Activated CD4-positive, alpha-beta memory T cell treated with anti-CD3 and anti-CD28 coated beads for 36 hours (primary cell): Measurements from ENCODE around the gene PPIP5K1. TPM values are rescaled to one million over a fixed set of nuclear protein-coding genes. Genes with fewer than 3 reads are reported as not detected.
A peak's percentile ranks its signal among the peaks of the same experiment; 100 is the strongest.
"Not testable (repeated sequence)": the region's sequence is repeated elsewhere in the genome, so short reads cannot be mapped to it uniquely, and the experiment has no call there.

ENCODE experiments used
- CTCF ChIA-PET: fragments of 350-600 bp; sonication (Branson Sonifier 250); formaldehyde crosslinking; loops from one replicate; lab custom pipeline; 2021; ENCODE audit warnings: antibody characterized with exemption, inconsistent platforms; lab: Charles Lee
- POLR2A ChIA-PET: fragments of 350-600 bp; sonication (Branson Sonifier 250); formaldehyde crosslinking; loops from one replicate; lab custom pipeline; 2021; ENCODE audit warnings: antibody characterized with exemption; lab: Charles Lee
- DNase-seq: peaks from one replicate; pipeline ENCODE4 v3.0.0-alpha.2; 2020
- H3K27ac Mint-ChIP-seq: one replicate; pipeline ENCODE4 v1.8.0; 2021; ENCODE audit warnings: mixed read lengths
- H3K27me3 Mint-ChIP-seq: one replicate; pipeline ENCODE4 v1.8.0; 2021; ENCODE audit warnings: mixed read lengths
- H3K36me3 Mint-ChIP-seq: one replicate; pipeline ENCODE4 v1.8.0; 2021; ENCODE audit warnings: mixed read lengths
- H3K4me1 Mint-ChIP-seq: one replicate; pipeline ENCODE4 v1.8.0; 2021; ENCODE audit warnings: low read depth, mixed read lengths
- H3K4me3 Mint-ChIP-seq: one replicate; pipeline ENCODE4 v1.8.0; 2021; ENCODE audit warnings: mild to moderate bottlenecking, mixed read lengths
- H3K9me3 Mint-ChIP-seq: one replicate; pipeline ENCODE4 v1.8.0; 2021; ENCODE audit warnings: mixed read lengths
- intact Hi-C: fragments of 100-400 bp; cut with micrococcal nuclease; formaldehyde crosslinking; loops from one replicate; pipeline ENCODE4 v1.15.1; 2023
- total RNA-seq, 2 experiments: library from RNA; stranded (reverse); gene quantifications; one replicate each; pipeline ENCODE4 v1.2.3, GENCODE V29; 2021

Gene PPIP5K1
- total RNA-seq, 2 experiments from 2014 or later: 38.6 to 44.2 TPM

DNA sequence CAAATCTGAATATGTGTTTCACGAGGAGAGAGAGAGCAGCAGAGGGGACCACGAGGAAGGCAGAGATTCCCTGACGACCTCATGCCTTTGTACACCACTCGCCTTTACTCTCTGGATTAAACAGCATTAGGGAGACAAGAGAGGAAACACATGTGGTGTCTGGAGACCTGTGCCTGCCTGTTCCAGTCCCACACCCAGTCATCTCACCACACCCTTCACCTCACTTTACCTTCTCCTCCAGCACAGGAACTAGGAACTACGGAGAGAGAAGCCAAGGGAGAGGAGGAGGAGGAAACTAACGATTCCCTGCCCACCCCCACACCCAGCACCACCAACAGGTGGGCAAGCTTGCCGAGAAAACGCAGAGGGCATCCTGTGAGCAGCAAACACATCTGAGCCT lies 2.8 kb upstream of the PPIP5K1 start:
- intact Hi-C loops, CTCF ChIA-PET, H3K27ac Mint-ChIP-seq, POLR2A ChIA-PET, H3K36me3 Mint-ChIP-seq, H3K4me1 Mint-ChIP-seq, H3K4me3 Mint-ChIP-seq, DNase-seq, H3K9me3 Mint-ChIP-seq: not testable (repeated sequence)
- H3K27me3 Mint-ChIP-seq: peaks cover 10% of the 10 kb centered on the region

GRCh38 chr15:43574607-43575006 lies 15.4 kb downstream of the PPIP5K1 start:
- H3K9me3 Mint-ChIP-seq, H3K4me1 Mint-ChIP-seq, DNase-seq, H3K27ac Mint-ChIP-seq, H3K36me3 Mint-ChIP-seq, CTCF ChIA-PET, intact Hi-C loops, H3K4me3 Mint-ChIP-seq, POLR2A ChIA-PET, H3K27me3 Mint-ChIP-seq: not testable (repeated sequence)

DNA sequence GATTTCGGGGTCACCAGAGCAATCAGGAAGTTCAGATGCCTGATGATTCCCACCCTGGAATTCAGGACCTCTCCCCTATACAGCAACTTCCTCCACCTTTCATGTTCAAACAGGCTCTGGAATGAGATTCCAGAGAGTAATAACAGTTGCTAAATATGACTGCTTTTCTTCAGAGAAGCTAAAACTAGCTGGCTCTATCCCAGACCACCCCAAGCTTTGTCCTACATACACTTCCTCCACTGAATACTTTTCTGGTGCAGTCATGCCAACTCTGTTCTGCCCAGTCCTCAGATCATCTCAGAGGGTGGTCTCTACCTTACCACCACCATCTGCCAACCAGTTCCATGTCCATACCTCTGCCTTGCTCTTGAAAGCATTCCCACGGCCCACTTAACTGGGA lies 23.4 kb downstream of the PPIP5K1 start:
- H3K4me3 Mint-ChIP-seq, H3K27me3 Mint-ChIP-seq, intact Hi-C loops, H3K9me3 Mint-ChIP-seq, POLR2A ChIA-PET, DNase-seq, CTCF ChIA-PET, H3K36me3 Mint-ChIP-seq, H3K27ac Mint-ChIP-seq, H3K4me1 Mint-ChIP-seq: not testable (repeated sequence)

DNA sequence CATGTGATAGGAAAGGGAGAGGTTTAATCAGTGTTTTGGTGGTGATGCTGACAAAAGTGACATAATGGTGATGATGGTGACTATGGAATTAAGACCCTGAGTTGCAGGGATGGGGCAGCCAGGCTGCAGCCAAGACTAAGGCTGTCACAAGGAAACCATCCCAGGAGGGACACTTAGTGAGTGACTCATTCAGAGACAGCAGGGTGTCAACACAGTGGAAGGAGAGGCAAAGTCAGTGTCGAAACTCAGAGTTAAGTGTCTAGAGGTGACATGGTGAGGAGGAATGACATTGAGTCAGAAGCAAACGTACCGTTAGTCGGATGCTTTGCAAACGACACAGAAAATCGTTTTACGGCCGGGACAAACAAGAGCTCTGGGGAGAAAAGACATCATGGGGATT lies 26.2 kb downstream of the PPIP5K1 start:
- DNase-seq, intact Hi-C loops, H3K4me3 Mint-ChIP-seq, CTCF ChIA-PET, POLR2A ChIA-PET, H3K4me1 Mint-ChIP-seq, H3K27me3 Mint-ChIP-seq, H3K27ac Mint-ChIP-seq, H3K36me3 Mint-ChIP-seq, H3K9me3 Mint-ChIP-seq: not testable (repeated sequence)

DNA sequence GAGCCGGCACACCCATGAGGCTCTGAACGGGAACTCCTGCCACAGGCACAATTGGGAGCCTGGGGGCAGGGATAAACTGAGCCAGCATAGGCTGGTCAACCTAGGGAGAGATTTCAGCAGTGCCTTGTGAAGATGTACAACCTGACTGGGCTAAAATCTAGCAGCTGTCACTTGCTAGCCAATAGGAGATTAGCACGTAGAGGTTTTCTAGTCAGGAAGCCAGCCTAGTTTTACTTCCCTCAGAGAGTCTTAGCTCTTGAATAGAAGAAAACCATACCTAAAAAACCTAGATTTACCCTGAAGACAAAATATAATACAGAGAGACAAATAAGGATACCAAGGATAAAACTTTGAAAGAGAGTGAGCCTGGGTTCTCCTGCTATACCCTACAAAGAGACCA lies 27.3 kb downstream of the PPIP5K1 start:
- H3K27ac Mint-ChIP-seq, DNase-seq, H3K4me1 Mint-ChIP-seq, H3K9me3 Mint-ChIP-seq, H3K27me3 Mint-ChIP-seq, H3K4me3 Mint-ChIP-seq, intact Hi-C loops, H3K36me3 Mint-ChIP-seq, CTCF ChIA-PET, POLR2A ChIA-PET: not testable (repeated sequence)

GRCh38 chr15:43552986-43553385 lies 37.0 kb downstream of the PPIP5K1 start:
- no peak overlapping the region for H3K27ac Mint-ChIP-seq
- intact Hi-C loops: no loop called here
- no peaks in the 10 kb centered on the region for H3K27me3 Mint-ChIP-seq
- CTCF ChIA-PET: no interaction called here
- no peak for DNase-seq
- POLR2A ChIA-PET: no interaction called here
- H3K36me3 Mint-ChIP-seq: peaks cover 11% of the 10 kb centered on the region
- no peaks in the 10 kb centered on the region for H3K4me1 Mint-ChIP-seq
- no peaks in the 10 kb centered on the region for H3K9me3 Mint-ChIP-seq
- H3K4me3 Mint-ChIP-seq: no peak overlapping the region

DNA sequence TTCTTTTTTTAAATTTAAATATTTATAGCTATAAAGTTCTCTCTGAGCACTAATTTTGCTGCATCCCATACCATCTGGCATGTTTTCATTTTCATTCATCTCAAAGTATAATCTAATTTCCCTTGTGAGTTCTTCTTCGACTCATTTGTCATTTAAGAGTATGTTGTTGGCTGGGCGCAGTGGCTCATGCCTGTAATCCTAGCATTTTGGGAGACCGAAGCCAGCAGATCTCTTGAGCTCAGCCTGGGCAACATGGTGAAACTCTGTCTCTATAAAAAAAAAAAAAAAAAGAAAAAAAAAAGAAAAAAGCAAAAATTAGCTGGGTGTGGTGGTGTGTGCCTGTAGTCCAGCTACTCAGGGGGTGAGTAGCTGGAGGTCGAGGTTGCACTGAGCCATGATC lies 37.8 kb downstream of the PPIP5K1 start:
- peaks cover 16% of the 10 kb centered on the region for H3K36me3 Mint-ChIP-seq
- intact Hi-C loops: no loop called here
- no peak overlapping the region for H3K4me3 Mint-ChIP-seq
- DNase-seq: no peak
- H3K4me1 Mint-ChIP-seq: no peaks in the 10 kb centered on the region
- H3K27ac Mint-ChIP-seq: no peak overlapping the region
- no peaks in the 10 kb centered on the region for H3K9me3 Mint-ChIP-seq
- POLR2A ChIA-PET: no interaction called here
- CTCF ChIA-PET: no interaction called here
- H3K27me3 Mint-ChIP-seq: no peaks in the 10 kb centered on the region

- no peaks in the 10 kb centered on the region for H3K4me1 Mint-ChIP-seq
- no peak overlapping the region for H3K27ac Mint-ChIP-seq
- H3K4me3 Mint-ChIP-seq: no peak overlapping the region
- intact Hi-C loops: no loop called here
- ChIA-PET CTCF (no interaction called here), POLR2A (no interaction called here)
- no peak for DNase-seq
- no peaks in the 10 kb centered on the region for H3K9me3 Mint-ChIP-seq
- no peaks in the 10 kb centered on the region for H3K27me3 Mint-ChIP-seq
- peaks cover 16% of the 10 kb centered on the region for H3K36me3 Mint-ChIP-seq
Measured at GRCh38 chr15:43550527-43551363, 39.3 kb downstream of the PPIP5K1 start.

- DNase-seq: no peak
- Mint-ChIP-seq H3K36me3 (peaks cover 16% of the 10 kb centered on the region), H3K27ac (no peak overlapping the region), H3K27me3 (no peaks in the 10 kb centered on the region), H3K4me3 (no peak overlapping the region), H3K4me1 (no peaks in the 10 kb centered on the region), H3K9me3 (no peaks in the 10 kb centered on the region)
- CTCF ChIA-PET: no interaction called here
- POLR2A ChIA-PET: no interaction called here
- intact Hi-C loops: no loop called here
Measured at GRCh38 chr15:43547539-43547938, 42.5 kb downstream of the PPIP5K1 start.

DNA sequence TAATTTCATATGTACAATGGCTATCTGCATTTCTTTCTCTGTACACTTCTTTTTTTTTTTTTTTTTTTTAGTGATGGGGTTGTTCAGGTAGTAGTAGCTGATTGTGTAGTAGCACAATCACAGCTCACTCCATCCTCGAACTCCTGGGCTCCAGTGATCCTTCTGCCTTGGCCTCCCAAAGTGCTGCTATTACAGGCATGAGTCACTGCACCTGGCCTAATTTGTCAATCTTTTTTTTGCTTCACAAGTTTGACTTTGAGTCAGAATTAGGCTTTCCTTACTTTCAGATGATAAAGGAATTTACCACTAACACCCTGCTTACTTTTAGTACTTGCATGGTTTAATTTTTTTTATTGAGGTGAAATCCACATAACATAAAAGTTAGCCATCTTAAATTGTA lies 44.6 kb downstream of the PPIP5K1 start:
- Mint-ChIP-seq H3K36me3 (peaks cover 11% of the 10 kb centered on the region), H3K9me3 (no peaks in the 10 kb centered on the region), H3K27me3 (no peaks in the 10 kb centered on the region), H3K27ac (no peak overlapping the region), H3K4me1 (peaks cover 5% of the 10 kb centered on the region), H3K4me3 (no peak overlapping the region)
- DNase-seq: no peak
- POLR2A ChIA-PET: no interaction called here
- CTCF ChIA-PET: no interaction called here
- intact Hi-C loops: no loop called here

DNA sequence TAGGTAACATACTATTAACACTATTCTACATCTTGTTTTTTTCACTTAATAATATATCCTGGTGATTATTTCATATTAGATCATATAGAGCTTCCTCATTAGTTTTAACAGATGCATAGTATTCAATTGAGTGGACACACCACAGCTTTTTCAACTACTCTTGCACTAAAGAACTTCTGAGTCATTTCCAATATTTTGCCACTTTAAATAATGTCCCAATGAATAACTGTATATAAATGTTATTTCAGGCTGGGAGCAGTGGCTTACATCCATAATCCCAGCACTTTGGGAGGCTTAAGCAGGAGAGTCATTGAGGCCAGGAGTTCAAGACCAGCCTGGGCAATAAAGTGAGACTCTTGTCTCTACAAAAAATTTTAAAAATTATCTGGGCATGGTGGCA lies 45.7 kb downstream of the PPIP5K1 start:
- peaks cover 5% of the 10 kb centered on the region for H3K4me1 Mint-ChIP-seq
- no peak overlapping the region for H3K27ac Mint-ChIP-seq
- ChIA-PET POLR2A (no interaction called here), CTCF (no interaction called here)
- intact Hi-C loops: no loop called here
- H3K36me3 Mint-ChIP-seq: peaks cover 10% of the 10 kb centered on the region
- DNase-seq: no peak
- H3K4me3 Mint-ChIP-seq: no peak overlapping the region
- no peaks in the 10 kb centered on the region for H3K27me3 Mint-ChIP-seq
- H3K9me3 Mint-ChIP-seq: no peaks in the 10 kb centered on the region

- H3K36me3 Mint-ChIP-seq: no peaks in the 10 kb centered on the region
- H3K9me3 Mint-ChIP-seq: no peaks in the 10 kb centered on the region
- intact Hi-C loops: no loop called here
- CTCF ChIA-PET: interaction anchor here (0.6 to 1.1 kb wide), 2 partner anchors 28 to 29 kb away, joined by 3 to 5 read pairs; no protein-coding TSS in a partner anchor
- no peak for DNase-seq
- peak overlapping the region; percentile 13 for H3K27ac Mint-ChIP-seq
- H3K4me3 Mint-ChIP-seq: no peak overlapping the region
- H3K27me3 Mint-ChIP-seq: no peaks in the 10 kb centered on the region
- H3K4me1 Mint-ChIP-seq: peaks cover 5% of the 10 kb centered on the region
- POLR2A ChIA-PET: interaction anchor here (1.5 kb wide), 1 partner anchor 31 kb away, joined by 3 read pairs; no protein-coding TSS in a partner anchor
Measured at GRCh38 chr15:43541785-43542184, 48.2 kb downstream of the PPIP5K1 start.

- ChIA-PET CTCF (no interaction called here), POLR2A (no interaction called here)
- Mint-ChIP-seq H3K9me3 (no peaks in the 10 kb centered on the region), H3K36me3 (peaks cover 4% of the 10 kb centered on the region), H3K4me3 (no peak overlapping the region), H3K27ac (no peak overlapping the region), H3K4me1 (peaks cover 5% of the 10 kb centered on the region), H3K27me3 (no peaks in the 10 kb centered on the region)
- intact Hi-C loops: no loop called here
- no peak for DNase-seq
Measured at GRCh38 chr15:43538091-43538490, 51.9 kb downstream of the PPIP5K1 start.
